PFSK-1 (cell line): ENCODE measurements around the gene IGHMBP2.

Experiments
- FOXP2 ChIP-seq: optimal IDR thresholded peaks from 2 replicates; pipeline ENCODE3; 2011; ENCODE audit warnings: borderline replicate concordance, control low read depth, inconsistent platforms; ENCODE audit not compliant: insufficient read depth; ENCODE audit errors: extremely low read length, extremely low read depth
- POLR2AphosphoS5 ChIP-seq: IDR thresholded peaks from 2 replicates; pipeline ENCODE4 v1.6.1; 2012; ENCODE audit warnings: low read depth, mild to moderate bottlenecking, control low read depth, low read length, moderate library complexity
- SIN3A ChIP-seq: IDR thresholded peaks from 2 replicates; pipeline ENCODE4 v1.6.1; 2012; ENCODE audit warnings: mild to moderate bottlenecking, low read length, moderate library complexity, borderline replicate concordance; ENCODE audit not compliant: insufficient read depth
- TAF1 ChIP-seq: IDR thresholded peaks from 2 replicates; pipeline ENCODE4 v1.6.1; 2012; ENCODE audit warnings: low read length, control low read depth, borderline replicate concordance; ENCODE audit not compliant: insufficient read depth
- TF ChIP-seq, protein P1 (sequence below), 2 experiments: IDR thresholded peaks; 2 replicates each; pipeline versions ENCODE4 v1.6.1 to v1.8.0; 2011 to 2012; ENCODE audit warnings: low read depth in 2 of 2, low read length in 2 of 2, control low read depth in 1 of 2, inconsistent platforms in 1 of 2, mild to moderate bottlenecking in 1 of 2, moderate library complexity in 1 of 2; ENCODE audit not compliant: insufficient read depth in 1 of 2

GRCh38 chr11:68929135-68929534 lies 25.4 kb downstream of the IGHMBP2 start:
- TF ChIP-seq POLR2AphosphoS5 (no peak), FOXP2 (no peak), TAF1 (no peak), SIN3A (no peak)
- TF ChIP-seq, protein P1, sequence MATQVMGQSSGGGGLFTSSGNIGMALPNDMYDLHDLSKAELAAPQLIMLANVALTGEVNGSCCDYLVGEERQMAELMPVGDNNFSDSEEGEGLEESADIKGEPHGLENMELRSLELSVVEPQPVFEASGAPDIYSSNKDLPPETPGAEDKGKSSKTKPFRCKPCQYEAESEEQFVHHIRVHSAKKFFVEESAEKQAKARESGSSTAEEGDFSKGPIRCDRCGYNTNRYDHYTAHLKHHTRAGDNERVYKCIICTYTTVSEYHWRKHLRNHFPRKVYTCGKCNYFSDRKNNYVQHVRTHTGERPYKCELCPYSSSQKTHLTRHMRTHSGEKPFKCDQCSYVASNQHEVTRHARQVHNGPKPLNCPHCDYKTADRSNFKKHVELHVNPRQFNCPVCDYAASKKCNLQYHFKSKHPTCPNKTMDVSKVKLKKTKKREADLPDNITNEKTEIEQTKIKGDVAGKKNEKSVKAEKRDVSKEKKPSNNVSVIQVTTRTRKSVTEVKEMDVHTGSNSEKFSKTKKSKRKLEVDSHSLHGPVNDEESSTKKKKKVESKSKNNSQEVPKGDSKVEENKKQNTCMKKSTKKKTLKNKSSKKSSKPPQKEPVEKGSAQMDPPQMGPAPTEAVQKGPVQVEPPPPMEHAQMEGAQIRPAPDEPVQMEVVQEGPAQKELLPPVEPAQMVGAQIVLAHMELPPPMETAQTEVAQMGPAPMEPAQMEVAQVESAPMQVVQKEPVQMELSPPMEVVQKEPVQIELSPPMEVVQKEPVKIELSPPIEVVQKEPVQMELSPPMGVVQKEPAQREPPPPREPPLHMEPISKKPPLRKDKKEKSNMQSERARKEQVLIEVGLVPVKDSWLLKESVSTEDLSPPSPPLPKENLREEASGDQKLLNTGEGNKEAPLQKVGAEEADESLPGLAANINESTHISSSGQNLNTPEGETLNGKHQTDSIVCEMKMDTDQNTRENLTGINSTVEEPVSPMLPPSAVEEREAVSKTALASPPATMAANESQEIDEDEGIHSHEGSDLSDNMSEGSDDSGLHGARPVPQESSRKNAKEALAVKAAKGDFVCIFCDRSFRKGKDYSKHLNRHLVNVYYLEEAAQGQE (IDR thresholded peaks at IDR 0.05; ENCODE audit: insufficient read depth in 1 of 2, low read depth in 2 of 2, low read length in 2 of 2), result no peak
